Gastrocnemius medialis (tissue), 4 donors: Measurements from ENCODE around the gene NLGN4X. TPM values are rescaled to one million over a fixed set of nuclear protein-coding genes. Genes with fewer than 3 reads are reported as not detected.

Source experiments
- ATAC-seq, 2 donors: fragments of 150-250 bp; one replicate each; pipeline ENCODE4 v1.9.1; 2016
- DNase-seq, 2 donors: peaks; one replicate each; pipeline ENCODE4 v3.0.0-alpha.2; 2019
- H3K27ac ChIP-seq, 4 donors: fragments of 200-600 bp; sonication (generic); 1 replicate in 1 of 4; 2 replicates in 3 of 4; pipeline ENCODE4 v1.5.1; 2016 to 2018; ENCODE audit warnings: mild to moderate bottlenecking in 2 of 4, moderate library complexity in 1 of 4
- H3K27me3 ChIP-seq, 3 donors: fragments of 200-600 bp; sonication (generic) in 2 of 3; 1 replicate in 1 of 3; 2 replicates in 2 of 3; pipeline versions ENCODE4 v1.5.1 to v1.6.0; 2016 to 2019; ENCODE audit warnings: mild to moderate bottlenecking in 1 of 3, moderate library complexity in 1 of 3
- H3K36me3 ChIP-seq, 2 donors: fragments of 200-600 bp; sonication (generic) in 1 of 2; one replicate each; pipeline ENCODE4 v1.5.1; 2017 to 2018
- H3K4me1 ChIP-seq, 2 donors: fragments of 200-600 bp; sonication (generic) in 1 of 2; one replicate each; pipeline ENCODE4 v1.5.1; 2016 to 2017; ENCODE audit warnings: mild to moderate bottlenecking in 2 of 2
- H3K4me3 ChIP-seq, 4 donors: fragments of 200-600 bp; sonication (generic) in 3 of 4; 1 replicate in 1 of 4; 2 replicates in 3 of 4; pipeline ENCODE4 v1.5.1; 2016 to 2019; ENCODE audit warnings: mild to moderate bottlenecking in 2 of 4
- H3K9me3 ChIP-seq, 3 donors: fragments of 200-600 bp; sonication (generic) in 2 of 3; 1 replicate in 1 of 3; 2 replicates in 2 of 3; pipeline ENCODE4 v1.5.1; 2016 to 2019
- CTCF ChIP-seq, 5 experiments: fragments of 450-650 bp in 3 of 5; fragments of 200-600 bp in 2 of 5; sonication (generic) in 2 of 5; IDR thresholded peaks in 4 of 5; conservative IDR thresholded peaks in 1 of 5; 1 replicate in 4 of 5; 2 replicates in 1 of 5; pipeline ENCODE4 v1.5.1; 2016 to 2019; ENCODE audit warnings: antibody characterized with exemption in 5 of 5, mild to moderate bottlenecking in 3 of 5, moderate library complexity in 3 of 5
- POLR2A ChIP-seq, 2 donors: fragments of 450-650 bp; IDR thresholded peaks; one replicate each; pipeline ENCODE4 v1.6.1; 2017; ENCODE audit warnings: antibody characterized with exemption in 2 of 2, mild to moderate bottlenecking in 2 of 2, moderate library complexity in 2 of 2
- in situ Hi-C, 4 donors: fragments of 200-750 bp; cut with MboI; loops; one replicate each; pipeline versions ENCODE4 v1.15.0 to v1.8.0; 2017; ENCODE audit warnings: low sequenced_read_pairs in 4 of 4
- intact Hi-C: fragments of 100-400 bp; cut with DNase I; formaldehyde crosslinking; loops from one replicate; pipeline ENCODE4 v1.15.1; 2023; ENCODE audit warnings: low total_unique reads
- total RNA-seq, 4 donors: library from RNA; depleted of rRNA; stranded (reverse); fragments of >200 nt; gene quantifications; one replicate each; pipeline versions ENCODE4 v1.1.0 to v1.2.3, GENCODE V29; 2016

Gene NLGN4X
- total RNA-seq, 4 donors from 2014 or later, result 0.31 to 0.52 (median 0.47) TPM

- TF ChIP-seq CTCF (IDR thresholded peaks at IDR 0.05 in 4 of 5, conservative IDR thresholded peaks at IDR 0.05 in 1 of 5) (no peak), POLR2A (IDR thresholded peaks at IDR 0.05) (no peak)
- DNase-seq, result no peak
- Histone ChIP-seq H3K4me3 (no peak overlapping the region), H3K27ac (no peak overlapping the region), H3K4me1 (no peaks in the 10 kb centered on the region), H3K9me3 (no peaks in the 10 kb centered on the region), H3K36me3 (no peaks in the 10 kb centered on the region), H3K27me3 (no peaks in the 10 kb centered on the region)
- intact Hi-C loops, result no loop called here
- ATAC-seq, result no peak
- in situ Hi-C loops, result no loop called here
Observed at GRCh38 chrX:6067600-6067999, 161.1 kb downstream of the NLGN4X start.

GRCh38 chrX:6053141-6053540 is 175.5 kb downstream of the NLGN4X start:
- H3K9me3 ChIP-seq, result no peaks in the 10 kb centered on the region
- no peaks in the 10 kb centered on the region for H3K27me3 ChIP-seq
- no peaks in the 10 kb centered on the region for H3K36me3 ChIP-seq
- no peak overlapping the region for H3K4me3 ChIP-seq
- intact Hi-C loops (no loop called here), in situ Hi-C loops (no loop called here)
- no peak for DNase-seq
- no peak for TF ChIP-seq CTCF (IDR thresholded peaks at IDR 0.05 in 4 of 5, conservative IDR thresholded peaks at IDR 0.05 in 1 of 5)
- no peak for TF ChIP-seq POLR2A (IDR thresholded peaks at IDR 0.05)
- ATAC-seq, result no peak
- no peaks in the 10 kb centered on the region for H3K4me1 ChIP-seq
- H3K27ac ChIP-seq, result no peak overlapping the region

- Histone ChIP-seq H3K36me3 (no peaks in the 10 kb centered on the region), H3K9me3 (no peaks in the 10 kb centered on the region), H3K27me3 (no peaks in the 10 kb centered on the region), H3K4me1 (no peaks in the 10 kb centered on the region), H3K4me3 (no peak overlapping the region), H3K27ac (no peak overlapping the region)
- intact Hi-C loops, result no loop called here
- in situ Hi-C loops, result no loop called here
- ATAC-seq (no peak), DNase-seq (no peak)
- TF ChIP-seq CTCF (IDR thresholded peaks at IDR 0.05 in 4 of 5, conservative IDR thresholded peaks at IDR 0.05 in 1 of 5) (no peak), POLR2A (IDR thresholded peaks at IDR 0.05) (no peak)
Observed at GRCh38 chrX:6052111-6052745, 176.4 kb downstream of the NLGN4X start.

DNA sequence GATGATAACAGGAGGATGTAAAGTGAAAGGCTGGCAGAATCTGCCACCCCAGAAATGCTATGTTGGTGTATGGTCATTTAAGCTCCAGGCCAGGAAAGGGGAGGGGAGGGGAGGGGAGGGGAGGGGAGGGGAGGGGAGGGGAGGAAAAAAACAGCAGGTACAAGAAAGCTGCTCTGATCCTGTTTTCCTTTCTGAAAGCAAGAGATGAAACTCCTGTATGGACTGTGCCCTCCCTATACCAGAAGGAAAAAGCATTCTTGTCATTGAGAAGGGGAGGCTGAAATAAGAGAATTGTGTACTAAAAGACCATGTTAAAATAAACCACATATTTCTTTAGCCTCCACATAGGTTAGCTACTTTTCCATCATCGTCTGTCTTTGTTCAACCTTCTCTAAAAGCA is 179.5 kb downstream of the NLGN4X start:
- no peaks in the 10 kb centered on the region for H3K27me3 ChIP-seq
- no peak for TF ChIP-seq CTCF (IDR thresholded peaks at IDR 0.05 in 4 of 5, conservative IDR thresholded peaks at IDR 0.05 in 1 of 5)
- no peak for TF ChIP-seq POLR2A (IDR thresholded peaks at IDR 0.05)
- intact Hi-C loops, result no loop called here
- H3K4me3 ChIP-seq, result no peak overlapping the region
- DNase-seq (no peak), ATAC-seq (no peak)
- no peak overlapping the region for H3K27ac ChIP-seq
- no peaks in the 10 kb centered on the region for H3K9me3 ChIP-seq
- in situ Hi-C loops, result no loop called here
- no peaks in the 10 kb centered on the region for H3K36me3 ChIP-seq
- no peaks in the 10 kb centered on the region for H3K4me1 ChIP-seq

- Histone ChIP-seq H3K27me3 (no peaks in the 10 kb centered on the region), H3K9me3 (no peaks in the 10 kb centered on the region), H3K4me3 (no peak overlapping the region), H3K4me1 (no peaks in the 10 kb centered on the region), H3K27ac (no peak overlapping the region), H3K36me3 (no peaks in the 10 kb centered on the region)
- DNase-seq (no peak), ATAC-seq (no peak)
- TF ChIP-seq CTCF (IDR thresholded peaks at IDR 0.05 in 4 of 5, conservative IDR thresholded peaks at IDR 0.05 in 1 of 5) (no peak), POLR2A (IDR thresholded peaks at IDR 0.05) (no peak)
- intact Hi-C loops (no loop called here), in situ Hi-C loops (no loop called here)
Observed at GRCh38 chrX:6041630-6042029, 187.0 kb downstream of the NLGN4X start.
